ENCODE results near the gene SNX10. TPM values are rescaled to one million over a fixed set of nuclear protein-coding genes. Genes with fewer than 3 reads are reported as not detected.
A peak's percentile ranks its signal among the peaks of the same experiment; 100 is the strongest.

The SNX10 gene, protein sequence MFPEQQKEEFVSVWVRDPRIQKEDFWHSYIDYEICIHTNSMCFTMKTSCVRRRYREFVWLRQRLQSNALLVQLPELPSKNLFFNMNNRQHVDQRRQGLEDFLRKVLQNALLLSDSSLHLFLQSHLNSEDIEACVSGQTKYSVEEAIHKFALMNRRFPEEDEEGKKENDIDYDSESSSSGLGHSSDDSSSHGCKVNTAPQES
- 6.2 and 7.9 TPM in 2 replicates for total RNA-seq (2014; rRNA removed)
- Bru-seq, nascent RNA: percentile 52 among the genes with signal in this experiment
- BruChase-seq, experiment 1, labeled RNA remaining after a 6-hour chase: percentile 48 among the genes with signal in this experiment
- percentile 36 among the genes with signal in this experiment for BruChase-seq, experiment 2, labeled RNA remaining after a 2-hour chase
- long read RNA-seq, transcript SNX10-201 (7 exons, 2,546 nt): major isoform, 35 of 44 reads
- long read RNA-seq, partial matches to known transcripts: 2 of 44 reads
- long read RNA-seq, other reads (novel, unspliced or antisense): 6 of 44 reads

DNA sequence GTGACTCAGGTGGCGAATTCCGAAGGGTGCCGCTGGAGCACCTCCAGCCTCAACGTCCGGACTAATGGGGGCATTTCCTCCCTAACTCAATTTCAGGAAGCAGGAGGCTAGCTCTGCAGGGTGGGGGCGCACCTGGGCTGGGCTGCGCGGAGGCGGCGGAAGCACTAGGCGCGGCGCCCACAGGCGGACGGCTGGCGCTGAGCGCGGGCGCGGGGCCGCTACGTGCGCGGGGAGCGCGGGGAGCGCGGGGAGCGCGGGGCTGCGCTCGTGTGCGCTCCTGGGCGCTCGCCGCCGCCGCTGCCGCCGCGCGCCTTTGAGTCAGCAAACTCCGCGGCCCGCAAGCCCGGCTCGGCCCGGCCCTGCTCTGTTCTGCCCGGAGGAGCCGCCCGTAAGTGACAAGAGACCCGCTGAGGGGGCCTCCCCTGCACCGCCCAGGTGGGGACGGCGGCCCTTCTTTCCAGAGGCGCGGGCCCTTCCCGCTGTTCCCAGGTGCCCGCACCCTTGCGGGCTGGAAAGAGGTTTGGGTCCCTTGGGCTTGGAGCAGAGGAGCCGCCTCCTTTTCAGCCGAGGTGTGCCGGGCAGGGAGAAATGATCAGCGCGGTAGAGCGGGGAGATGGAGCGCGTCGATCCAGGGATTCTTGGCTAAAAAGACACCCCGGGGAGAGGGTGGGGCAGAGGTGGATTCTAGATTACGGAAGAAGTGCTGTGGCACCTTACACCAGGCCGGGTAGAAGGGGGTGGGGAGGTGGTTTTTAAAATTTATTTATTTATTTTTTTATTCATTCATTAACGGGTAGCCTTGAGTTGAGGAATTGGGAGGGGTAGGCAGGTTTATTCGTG, at the start of gene SNX10:
TSS of gene SNX10 (plus strand) at position 164 of the 840 bp plus-strand sequence. CDS start 54,581 bp downstream, outside the sequence.
- no TSS peak for BruUV-seq (replicated peaks)
- TF ChIP-seq, protein P1, sequence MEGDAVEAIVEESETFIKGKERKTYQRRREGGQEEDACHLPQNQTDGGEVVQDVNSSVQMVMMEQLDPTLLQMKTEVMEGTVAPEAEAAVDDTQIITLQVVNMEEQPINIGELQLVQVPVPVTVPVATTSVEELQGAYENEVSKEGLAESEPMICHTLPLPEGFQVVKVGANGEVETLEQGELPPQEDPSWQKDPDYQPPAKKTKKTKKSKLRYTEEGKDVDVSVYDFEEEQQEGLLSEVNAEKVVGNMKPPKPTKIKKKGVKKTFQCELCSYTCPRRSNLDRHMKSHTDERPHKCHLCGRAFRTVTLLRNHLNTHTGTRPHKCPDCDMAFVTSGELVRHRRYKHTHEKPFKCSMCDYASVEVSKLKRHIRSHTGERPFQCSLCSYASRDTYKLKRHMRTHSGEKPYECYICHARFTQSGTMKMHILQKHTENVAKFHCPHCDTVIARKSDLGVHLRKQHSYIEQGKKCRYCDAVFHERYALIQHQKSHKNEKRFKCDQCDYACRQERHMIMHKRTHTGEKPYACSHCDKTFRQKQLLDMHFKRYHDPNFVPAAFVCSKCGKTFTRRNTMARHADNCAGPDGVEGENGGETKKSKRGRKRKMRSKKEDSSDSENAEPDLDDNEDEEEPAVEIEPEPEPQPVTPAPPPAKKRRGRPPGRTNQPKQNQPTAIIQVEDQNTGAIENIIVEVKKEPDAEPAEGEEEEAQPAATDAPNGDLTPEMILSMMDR (conservative IDR thresholded peaks at IDR 0.05; ENCODE audit: low read depth, low read length): peak; percentile 54
- TF ChIP-seq EZH2phosphoT487 (IDR thresholded peaks at IDR 0.05; ENCODE audit: borderline replicate concordance, low read length): no peak
- Histone ChIP-seq H3K9me3 (ENCODE audit: low read length) (no peaks in the 10 kb centered on the region), H3K79me2 (ENCODE audit: low read length) (0 out of 2 replicates have a peak, but pooled peaks cover 3% of the 10 kb centered on the region), H4K20me1 (ENCODE audit: low read length) (no peaks in the 10 kb centered on the region), H3K27ac (ENCODE audit: low read length) (no peak within 1 kb of the TSS), H3K36me3 (ENCODE audit: low read depth, low read length) (no peaks in the 10 kb centered on the region), H3K27me3 (ENCODE audit: low read length) (no peaks in the 10 kb centered on the region), H3K9me2 (replicated peaks; ENCODE audit: low read length) (no peaks in the 10 kb centered on the region), H3K4me3 (ENCODE audit: low read length) (peak within 1 kb of the TSS; percentile 97), H2AFZ (ENCODE audit: low read length) (peak within 1 kb of the TSS; percentile 99), H3F3A (ENCODE audit: low read length, unreplicated experiment) (no peaks in the 10 kb centered on the region), H3K4me1 (ENCODE audit: insufficient read depth, low read length) (peaks cover 6% of the 10 kb centered on the region; the same call in 1 of the 2 replicates), H3K9ac (ENCODE audit: low read length) (peak within 1 kb of the TSS; percentile 79), H3K4me2 (ENCODE audit: low read length) (peak within 1 kb of the TSS; percentile 82)
- DNase-seq (peak; percentile 72), ATAC-seq (peak; percentile 89)
- ChIA-PET CTCF (interaction anchor here (0.6 to 1.7 kb wide), 2 partner anchors 73 to 216 kb away, joined by 3 to 8 read pairs; no protein-coding TSS in a partner anchor), POLR2A (ENCODE audit: unreplicated experiment) (interaction anchor here (0.7 kb wide), 1 partner anchor 399 kb away, joined by 3 read pairs; no protein-coding TSS in a partner anchor)
- intact Hi-C loops (cut with micrococcal nuclease): loop anchor here (2.0 to 5.0 kb wide), 2 partner anchors 73 to 90 kb away; partner anchors contain the start of genes CBX3 and HNRNPA2B1

DNA sequence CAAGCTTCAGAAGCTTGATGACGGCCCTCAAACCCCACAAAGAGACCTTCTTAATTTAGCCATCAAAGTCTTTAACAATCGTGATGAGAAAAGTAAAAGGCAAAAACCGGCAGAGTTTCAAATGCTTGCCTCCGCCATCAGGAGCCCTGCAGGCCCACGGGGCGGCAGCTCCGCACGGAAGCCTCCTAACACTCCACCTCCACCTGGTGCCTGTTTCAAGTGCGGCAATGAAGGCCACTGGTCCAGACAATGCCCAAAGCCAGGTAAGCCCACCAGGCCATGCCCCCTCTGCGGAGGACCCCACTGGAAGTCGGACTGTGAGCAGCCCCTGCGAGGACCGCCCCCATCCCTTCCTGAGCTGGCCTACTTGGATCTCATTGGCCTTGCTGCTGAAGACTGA, 46.5 kb upstream of the SNX10 start:
- Histone ChIP-seq H4K20me1 (ENCODE audit: low read length) (no peaks in the 10 kb centered on the region), H3K27me3 (ENCODE audit: low read length) (no peaks in the 10 kb centered on the region; the same call in 1 of the 2 replicates), H3K9me2 (replicated peaks; ENCODE audit: low read length) (no peaks in the 10 kb centered on the region), H3K36me3 (ENCODE audit: low read depth, low read length) (no peaks in the 10 kb centered on the region), H3K27ac (ENCODE audit: low read length) (no peak overlapping the region), H3K4me2 (ENCODE audit: low read length) (no peak overlapping the region), H3K79me2 (ENCODE audit: low read length) (no peaks in the 10 kb centered on the region), H3K9ac (ENCODE audit: low read length) (no peak overlapping the region), H3F3A (ENCODE audit: low read length, unreplicated experiment) (no peaks in the 10 kb centered on the region), H3K4me3 (ENCODE audit: low read length) (no peak overlapping the region), H3K9me3 (ENCODE audit: low read length) (no peaks in the 10 kb centered on the region), H3K4me1 (ENCODE audit: insufficient read depth, low read length) (no peaks in the 10 kb centered on the region), H2AFZ (ENCODE audit: low read length) (no peak overlapping the region)
- CTCF ChIA-PET: no interaction called here
- no peak for ATAC-seq
- DNase-seq: no peak
- no TSS peak for BruUV-seq (replicated peaks)
- POLR2A ChIA-PET (ENCODE audit: unreplicated experiment): no interaction called here
- intact Hi-C loops (cut with micrococcal nuclease): no loop called here
- TF ChIP-seq EZH2 (IDR thresholded peaks at IDR 0.05; ENCODE audit: low read length, unreplicated experiment) (no peak), EZH2phosphoT487 (IDR thresholded peaks at IDR 0.05; ENCODE audit: borderline replicate concordance, low read length) (no peak)
- TF ChIP-seq, protein P1 (conservative IDR thresholded peaks at IDR 0.05; ENCODE audit: low read depth, low read length): no peak

All from PC-3 (cell line).